Thoracic aorta endothelial cell (primary cell): ENCODE results near the gene RAMAC. TPM values are rescaled to one million over a fixed set of nuclear protein-coding genes. Genes with fewer than 3 reads are reported as not detected.

ENCODE experiments used
- total RNA-seq: library from RNA; depleted of rRNA; stranded (reverse); fragments of >200 nt; gene quantifications from 2 replicates; pipeline ENCODE4 v1.2.3, GENCODE V29; 2012

Gene RAMAC
- total RNA-seq = 20.2 and 21.8 TPM in 2 replicates

DNA sequence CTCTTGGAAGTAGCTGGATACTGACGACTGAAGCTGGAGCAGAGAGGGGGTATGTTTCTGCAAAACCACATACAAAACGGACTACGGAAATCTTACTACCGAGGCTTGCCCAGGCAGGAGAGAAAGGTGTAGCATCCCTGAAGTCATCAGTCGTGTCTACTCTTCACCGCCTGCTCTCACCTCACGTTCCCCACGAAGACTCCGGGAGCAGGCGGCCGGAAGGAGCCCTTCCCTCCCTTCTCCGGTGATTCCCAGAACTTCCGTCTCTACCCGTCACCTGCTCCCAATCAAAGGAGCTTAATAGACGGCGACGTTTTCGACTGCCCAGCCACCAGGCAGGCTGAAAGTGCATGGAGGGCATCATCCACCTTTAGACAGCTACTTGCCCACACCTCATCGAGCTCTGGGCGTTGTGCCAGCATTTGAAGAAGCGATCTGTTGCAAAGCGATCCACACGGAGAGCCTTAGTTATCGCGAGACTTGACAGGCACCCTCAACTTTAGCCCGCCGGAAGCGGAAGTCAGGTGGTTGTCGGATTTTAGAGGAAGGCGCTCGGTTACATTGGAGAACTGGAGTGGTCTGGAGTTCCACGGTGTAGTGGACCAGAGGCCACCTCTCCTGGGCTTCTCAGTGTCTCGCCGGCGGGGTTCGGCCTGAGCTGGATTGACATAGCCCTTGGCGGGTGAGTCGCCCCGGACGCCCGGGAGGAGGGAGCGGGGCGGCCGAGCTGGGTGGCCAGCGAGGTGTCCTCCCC, at the start of gene RAMAC:
Gene RAMAC, plus strand, starts transcription at position 523 of the 754 bp plus-strand sequence. CDS start 2,809 bp downstream, outside the sequence.

DNA sequence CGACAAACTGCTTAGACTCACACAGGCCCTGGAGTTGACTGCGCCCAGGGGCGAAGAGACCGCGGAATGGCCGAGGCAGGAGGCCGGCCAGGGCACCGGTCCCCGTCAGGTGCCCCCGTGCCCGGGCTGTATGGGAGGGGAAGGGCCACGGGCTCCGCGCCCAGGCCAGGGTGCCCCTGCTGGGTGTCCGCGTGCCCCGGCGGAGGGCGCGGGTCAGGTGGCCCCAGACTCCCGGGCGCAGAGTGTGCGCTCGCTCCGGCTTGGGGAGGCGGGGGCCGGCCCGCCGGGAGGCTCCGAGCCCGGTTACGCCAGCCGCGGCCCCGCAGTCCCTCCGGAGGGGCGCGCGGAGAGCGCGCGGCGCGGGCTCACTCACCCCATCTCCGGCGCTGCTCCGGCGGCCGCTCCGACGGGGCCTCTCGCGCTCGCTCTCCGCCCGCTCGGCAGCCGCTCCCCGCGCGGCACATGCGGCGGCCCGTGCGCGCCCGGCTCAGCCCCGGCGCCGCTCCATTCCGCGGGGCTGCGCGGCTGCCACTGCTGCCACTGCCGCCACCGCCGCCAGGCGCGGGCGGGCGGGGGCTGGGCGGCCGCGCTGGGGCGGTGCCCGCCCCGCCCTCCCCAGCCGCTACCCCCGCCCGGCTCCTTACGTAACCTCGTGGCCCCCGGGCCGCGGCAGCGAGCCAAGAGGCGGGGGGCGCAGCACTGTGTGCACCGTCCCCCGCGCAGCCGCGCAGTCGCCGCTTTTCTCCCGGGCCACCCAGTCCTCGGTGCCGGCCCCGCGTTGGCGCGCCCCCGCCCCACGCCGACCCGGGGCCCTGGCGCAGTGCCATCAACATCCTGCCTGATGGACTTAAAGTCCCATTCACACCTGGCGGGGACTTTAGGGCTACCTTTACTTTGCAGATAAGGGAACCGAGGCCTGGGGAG, 33.6 kb upstream of the RAMAC start, which contains the start of gene HOMER2:
Gene HOMER2, minus strand, starts transcription at position 563 of the 924 bp plus-strand sequence. Its CDS starts 185 bp downstream, at position 378.

DNA sequence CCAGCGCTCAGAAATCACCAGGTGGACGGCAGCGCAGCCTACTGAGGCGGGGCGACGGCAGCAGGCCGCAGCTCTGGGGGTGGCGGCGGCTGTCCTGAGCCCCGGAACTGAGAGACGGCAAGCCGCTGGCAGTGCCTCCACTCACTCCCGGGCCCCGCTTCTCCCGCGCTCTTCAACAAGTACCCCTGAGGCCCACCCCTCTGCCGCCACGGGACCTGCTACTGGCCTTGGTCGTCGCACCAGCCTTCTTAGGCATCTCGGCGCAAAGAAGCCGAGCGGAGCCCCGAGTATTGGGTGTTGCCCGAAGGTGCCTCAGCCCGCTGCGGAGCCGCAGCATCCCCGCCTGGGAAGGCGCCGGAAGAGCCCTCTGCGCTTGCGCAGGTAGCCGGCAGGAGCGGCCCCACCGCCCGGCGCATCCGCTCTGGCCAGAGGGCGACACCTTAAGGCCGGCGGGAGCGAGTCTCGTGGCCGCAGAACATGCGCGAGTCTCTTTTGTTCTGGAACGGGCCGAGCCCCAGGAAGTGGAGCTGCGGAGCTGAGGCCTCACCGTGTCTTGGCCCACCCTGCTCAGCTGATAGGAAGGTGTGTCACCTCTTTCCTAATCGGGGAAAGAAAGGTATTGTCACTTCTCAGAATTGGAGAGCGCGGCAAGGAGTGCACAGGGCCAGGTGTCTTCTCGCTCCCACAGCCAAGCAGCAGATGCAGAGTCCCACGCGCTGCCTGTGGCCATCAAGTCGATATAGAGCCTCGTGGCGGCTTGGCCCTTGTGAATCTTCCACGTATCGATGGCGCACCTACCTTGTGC, 25.5 kb downstream of the RAMAC start, which contains the start of gene C15orf40:
Gene C15orf40, minus strand, starts transcription at position 369 of the 805 bp plus-strand sequence. Its CDS starts 32 bp downstream, at position 337.

Other genes starting within 250 kb of the RAMAC start
- under 0.01 TPM in 1 of 2 replicates, not detected in the other for gene FSD2, start 180.1 kb upstream of the RAMAC start, total RNA-seq
- 6.4 and 10.1 TPM in 2 replicates for gene WHAMM, start 176.6 kb upstream of the RAMAC start, total RNA-seq
- 0.53 and 1.2 TPM in 2 replicates for gene HOMER2, start 33.5 kb upstream of the RAMAC start, total RNA-seq
- gene C15orf40, start 25.4 kb downstream of the RAMAC start, total RNA-seq = 10.7 and 12.2 TPM in 2 replicates
- 141 and 147 TPM in 2 replicates for gene BTBD1, start 81.0 kb downstream of the RAMAC start, total RNA-seq
- 20.4 and 42.3 TPM in 2 replicates for gene TM6SF1, start 121.4 kb downstream of the RAMAC start, total RNA-seq
- gene HDGFL3, start 221.6 kb downstream of the RAMAC start, total RNA-seq = 126 and 141 TPM in 2 replicates